ENCODE results near the gene ENDOV.

DNA sequence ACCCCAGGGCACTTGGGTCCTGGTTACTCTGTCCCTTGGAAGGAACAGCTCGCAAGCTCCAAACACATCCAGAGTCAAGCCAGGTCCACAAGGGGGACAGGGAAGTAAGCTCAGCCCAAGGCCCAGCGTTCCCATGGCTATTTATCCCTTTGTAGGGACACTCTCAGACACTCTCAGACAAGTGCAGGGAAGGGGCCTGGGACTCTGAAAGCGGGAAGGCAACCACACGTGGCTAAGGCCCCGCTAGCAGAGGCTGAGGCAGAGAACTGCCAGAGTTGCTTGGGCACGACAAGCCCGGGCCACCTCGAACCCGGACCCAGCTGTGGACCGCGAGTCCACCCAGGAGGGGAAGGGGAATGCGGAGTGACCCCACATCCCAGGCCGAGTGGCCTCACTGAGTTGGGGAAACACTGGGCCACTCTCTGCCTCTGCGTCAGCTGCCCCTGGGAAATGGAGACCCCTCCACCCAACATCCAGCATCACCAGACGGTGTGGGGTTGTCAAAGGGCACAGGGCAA is 51.3 kb downstream of the ENDOV start:
- TF ChIP-seq POLR2A (IDR thresholded peaks at IDR 0.05; ENCODE audit: low read depth, low read length) = no peak
- no peak for TF ChIP-seq TAF1 (IDR thresholded peaks at IDR 0.05; ENCODE audit: low read depth, low read length)
- no peak for TF ChIP-seq PAX5 (IDR thresholded peaks at IDR 0.05; ENCODE audit: insufficient read depth, low read length, severe bottlenecking)
- no peak for TF ChIP-seq POU2F2 (IDR thresholded peaks at IDR 0.05; ENCODE audit: low read depth, low read length)

Data from GM12891 (cell line).